Mucosa of rectum (tissue), 2 donors: Measurements from ENCODE around the gene MRI1.
A peak's percentile ranks its signal among the peaks of the same experiment; 100 is the strongest.

Source experiments
- H3K27ac ChIP-seq, 2 donors: one replicate each; pipeline ENCODE4 v1.7.0; 2013; ENCODE audit warnings: inconsistent platforms in 2 of 2, low read depth in 2 of 2, low read length in 2 of 2
- H3K27me3 ChIP-seq, 2 donors: one replicate each; pipeline ENCODE4 v1.7.0; 2013; ENCODE audit warnings: low read length in 2 of 2; ENCODE audit not compliant: control insufficient read depth in 2 of 2, insufficient read depth in 2 of 2
- H3K36me3 ChIP-seq, 2 donors: one replicate each; pipeline ENCODE4 v1.7.0; 2013; ENCODE audit warnings: low read length in 2 of 2; ENCODE audit not compliant: control insufficient read depth in 2 of 2, insufficient read depth in 2 of 2
- H3K4me1 ChIP-seq, 2 donors: one replicate each; pipeline ENCODE4 v1.7.0; 2013; ENCODE audit warnings: low read length in 2 of 2, mild to moderate bottlenecking in 1 of 2; ENCODE audit not compliant: control insufficient read depth in 2 of 2, insufficient read depth in 2 of 2
- H3K4me3 ChIP-seq, 2 donors: one replicate each; pipeline ENCODE4 v1.7.0; 2013; ENCODE audit warnings: low read length in 2 of 2
- H3K9ac ChIP-seq, 2 donors: one replicate each; pipeline ENCODE4 v1.7.0; 2013; ENCODE audit warnings: low read length in 2 of 2, low read depth in 1 of 2, mild to moderate bottlenecking in 1 of 2
- H3K9me3 ChIP-seq, 2 donors: one replicate each; pipeline ENCODE4 v1.7.0; 2013; ENCODE audit warnings: low read length in 2 of 2; ENCODE audit not compliant: control insufficient read depth in 2 of 2
- donor health status: healthy.
- donor health status: Normal muscosa, but diverticular disease.

MRI1 gene

DNA sequence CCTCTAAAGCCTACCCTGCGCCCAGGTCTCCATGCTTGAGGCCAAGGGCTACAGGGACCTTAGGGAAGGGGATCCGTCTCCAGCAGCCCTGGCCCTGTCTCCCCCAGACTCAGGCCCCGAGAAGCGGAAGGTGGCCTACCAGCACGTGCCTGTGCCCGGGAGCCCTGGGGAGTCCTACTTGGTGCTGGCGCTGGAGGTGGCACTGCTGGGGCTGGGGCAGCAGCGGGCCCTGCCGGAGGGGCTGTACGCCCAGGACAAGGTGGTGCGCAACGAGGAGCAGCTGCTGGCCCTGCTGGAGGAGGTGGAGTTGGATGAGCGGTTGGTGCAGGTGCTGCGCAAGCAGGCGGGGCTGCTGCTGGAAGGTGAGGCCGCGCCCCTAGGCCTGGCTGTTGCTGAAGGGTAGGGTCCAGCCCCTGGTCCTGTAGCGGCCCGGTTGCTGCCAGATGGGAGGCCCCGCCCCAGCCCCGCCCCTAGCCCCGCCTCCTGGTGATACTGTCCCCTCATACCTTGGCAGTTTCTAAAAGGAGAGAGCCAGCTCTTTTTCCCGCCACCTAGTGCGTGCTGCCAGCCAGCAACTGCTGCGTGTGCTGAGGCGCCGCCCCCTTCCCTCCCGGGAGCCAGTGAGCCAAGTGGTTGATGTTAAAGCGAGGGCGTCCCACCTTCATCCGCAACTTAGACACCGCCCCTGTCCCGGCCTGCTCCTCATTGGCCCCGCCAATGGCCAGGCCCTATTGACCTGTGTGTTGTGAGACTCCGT, 53.5 kb downstream of the MRI1 start:
- Histone ChIP-seq H3K4me1 (peaks cover 7 to 9% of the 10 kb centered on the region in 2 donors), H3K9me3 (no peaks in the 10 kb centered on the region), H3K36me3 (peaks cover 5 to 9% of the 10 kb centered on the region in 2 donors), H3K27ac (peak overlapping the region; percentile 90 to 91), H3K9ac (peak overlapping the region; percentile 65 to 81), H3K4me3 (peak overlapping the region; percentile 62 to 76), H3K27me3 (no peaks in the 10 kb centered on the region)

DNA sequence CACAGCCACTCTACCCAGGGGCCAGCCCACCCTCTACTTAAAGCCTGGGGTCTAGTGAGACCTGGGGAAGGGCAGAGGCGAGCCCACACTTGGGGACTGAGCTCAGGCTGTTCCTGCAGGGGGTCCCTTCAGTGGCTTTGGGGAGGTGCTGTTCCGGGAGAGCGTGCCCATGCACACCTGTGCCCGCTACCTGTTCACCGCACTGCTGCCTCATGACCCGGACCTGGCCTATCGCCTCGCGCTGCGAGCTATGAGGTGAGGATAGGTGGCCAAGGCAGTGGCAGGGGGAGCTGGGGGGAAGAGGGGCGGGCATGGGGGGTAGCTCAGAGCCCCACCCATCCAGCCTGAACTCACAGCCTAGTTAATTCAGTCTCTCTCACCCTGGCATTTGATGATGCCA, 54.9 kb downstream of the MRI1 start:
- Histone ChIP-seq H3K4me3 (no peak overlapping the region), H3K27ac (no peak overlapping the region), H3K9me3 (no peaks in the 10 kb centered on the region), H3K27me3 (no peaks in the 10 kb centered on the region), H3K9ac (no peak overlapping the region), H3K36me3 (peaks cover 0 to 3% of the 10 kb centered on the region in 2 donors), H3K4me1 (peaks cover 7 to 9% of the 10 kb centered on the region in 2 donors)

DNA sequence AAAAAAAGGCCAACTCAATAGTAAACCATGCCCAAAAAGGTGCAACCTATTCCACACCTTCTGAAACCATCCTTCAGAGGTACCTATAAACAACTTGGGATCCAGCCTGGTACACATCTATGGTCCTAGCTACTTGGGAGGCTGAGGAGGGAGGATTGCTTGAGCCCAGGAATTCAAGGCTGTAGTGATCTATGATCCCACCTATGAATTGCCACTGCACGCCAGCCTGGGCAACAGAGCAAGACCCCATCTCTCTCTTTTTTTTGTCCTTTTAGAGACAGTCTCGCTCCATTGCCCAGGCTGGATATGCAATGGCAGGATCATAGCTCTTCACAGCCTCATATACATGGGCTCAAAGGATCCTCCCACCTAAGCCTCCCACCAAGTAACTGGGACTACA, 57.0 kb downstream of the MRI1 start:
- Histone ChIP-seq H3K9me3 (no peaks in the 10 kb centered on the region), H3K27me3 (no peaks in the 10 kb centered on the region), H3K36me3 (peaks cover 0 to 3% of the 10 kb centered on the region in 2 donors), H3K4me1 (peaks cover 7 to 9% of the 10 kb centered on the region in 2 donors), H3K27ac (no peak overlapping the region), H3K9ac (no peak overlapping the region), H3K4me3 (no peak overlapping the region)

DNA sequence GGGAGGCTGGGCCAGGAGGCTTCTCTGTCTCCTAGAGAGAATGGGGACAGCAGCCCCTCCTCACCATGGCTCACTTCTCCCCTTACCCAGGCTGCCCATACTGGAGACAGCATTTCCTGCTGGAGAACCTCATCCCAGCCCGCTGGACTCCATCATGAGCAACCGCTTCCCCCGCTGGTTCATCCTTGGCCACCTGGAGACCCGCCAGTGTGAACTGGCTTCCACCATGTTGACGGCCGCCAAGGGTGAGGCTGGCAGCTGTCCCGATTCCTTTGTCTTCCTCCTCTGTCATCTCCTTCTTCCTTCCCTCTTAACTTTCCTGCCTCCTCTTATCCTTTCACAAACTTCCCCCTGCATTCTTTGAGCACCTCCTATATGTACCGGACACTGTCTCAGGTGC, 58.9 kb downstream of the MRI1 start:
- peaks cover 0 to under 1% of the 10 kb centered on the region in 2 donors for H3K4me1 ChIP-seq
- no peaks in the 10 kb centered on the region for H3K27me3 ChIP-seq
- H3K9me3 ChIP-seq, result no peaks in the 10 kb centered on the region
- peaks cover 3% of the 10 kb centered on the region in 2 donors for H3K36me3 ChIP-seq
- H3K4me3 ChIP-seq, result no peak overlapping the region
- H3K27ac ChIP-seq, result no peak overlapping the region
- H3K9ac ChIP-seq, result no peak overlapping the region
